RWPE2 (cell line): ENCODE data around the gene DIAPH3.

ENCODE experiments used
- ATAC-seq: fragments of 200-7000 bp; cut with Tn5 transposase; 3 replicates; pipeline ENCODE4 v1.9.1; 2021; ENCODE audit warnings: low read depth
- DNase-seq: peaks from one replicate; pipeline ENCODE4 v3.0.0-alpha.2; 2020; ENCODE audit warnings: low spot score
- H3K27ac ChIP-seq: fragments of 450-650 bp; 2 replicates; pipeline ENCODE4 v1.5.1; 2017; ENCODE audit warnings: mild to moderate bottlenecking; ENCODE audit not compliant: poor library complexity, severe bottlenecking
- H3K27me3 ChIP-seq: fragments of 250-450 bp; sonication (Bioruptor Pico); 2 replicates; pipeline ENCODE4 v1.5.1; 2021; ENCODE audit warnings: mild to moderate bottlenecking, moderate library complexity; ENCODE audit not compliant: insufficient read depth, poor library complexity, severe bottlenecking
- H3K36me3 ChIP-seq: fragments of 250-450 bp; sonication (Bioruptor Pico); 2 replicates; pipeline ENCODE4 v1.5.1; 2020; ENCODE audit warnings: low read depth, mild to moderate bottlenecking, moderate library complexity
- H3K4me1 ChIP-seq: fragments of 250-450 bp; sonication (Bioruptor Pico); 2 replicates; pipeline ENCODE4 v1.5.1; 2021; ENCODE audit warnings: mild to moderate bottlenecking, moderate library complexity; ENCODE audit not compliant: insufficient read depth, poor library complexity, severe bottlenecking
- H3K4me3 ChIP-seq: fragments of 250-450 bp; sonication (Bioruptor Pico); 2 replicates; pipeline ENCODE4 v1.5.1; 2021; ENCODE audit warnings: mild to moderate bottlenecking, moderate library complexity; ENCODE audit not compliant: severe bottlenecking
- H3K9me3 ChIP-seq: fragments of 250-450 bp; sonication (Bioruptor Pico); 2 replicates; pipeline ENCODE4 v1.5.1; 2021; ENCODE audit warnings: mild to moderate bottlenecking, moderate library complexity; ENCODE audit not compliant: severe bottlenecking
- TF ChIP-seq, protein P1 (sequence below): fragments of 450-650 bp; IDR thresholded peaks from one replicate; pipeline ENCODE4 v1.5.1; 2017; ENCODE audit warnings: mild to moderate bottlenecking, moderate library complexity; ENCODE audit not compliant: poor library complexity, severe bottlenecking

DIAPH3 gene

DNA sequence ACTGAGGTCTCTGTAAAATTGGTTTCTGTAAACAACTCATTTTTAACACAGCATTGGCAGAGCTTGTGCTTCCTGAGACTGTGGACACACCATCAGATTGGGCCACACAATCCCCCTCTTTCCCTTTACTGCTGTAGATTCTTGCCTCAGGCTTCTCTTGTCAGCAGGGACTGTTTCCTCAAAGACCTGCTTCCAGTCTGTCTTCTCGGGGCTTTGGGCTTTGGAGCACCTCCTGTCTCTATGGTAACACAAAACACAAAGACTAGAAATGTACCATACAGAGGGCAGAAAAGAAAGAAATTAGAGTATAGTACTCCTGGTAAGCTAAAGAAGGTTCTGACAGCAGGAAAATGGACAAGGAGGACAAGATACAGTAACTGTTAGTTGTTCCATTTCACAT lies 484.5 kb downstream of the DIAPH3 start:
- Histone ChIP-seq H3K9me3 (no peaks in the 10 kb centered on the region), H3K27ac (no peak overlapping the region), H3K4me3 (no peak overlapping the region), H3K4me1 (no peaks in the 10 kb centered on the region), H3K36me3 (no peaks in the 10 kb centered on the region), H3K27me3 (no peaks in the 10 kb centered on the region)
- TF ChIP-seq, protein P1, sequence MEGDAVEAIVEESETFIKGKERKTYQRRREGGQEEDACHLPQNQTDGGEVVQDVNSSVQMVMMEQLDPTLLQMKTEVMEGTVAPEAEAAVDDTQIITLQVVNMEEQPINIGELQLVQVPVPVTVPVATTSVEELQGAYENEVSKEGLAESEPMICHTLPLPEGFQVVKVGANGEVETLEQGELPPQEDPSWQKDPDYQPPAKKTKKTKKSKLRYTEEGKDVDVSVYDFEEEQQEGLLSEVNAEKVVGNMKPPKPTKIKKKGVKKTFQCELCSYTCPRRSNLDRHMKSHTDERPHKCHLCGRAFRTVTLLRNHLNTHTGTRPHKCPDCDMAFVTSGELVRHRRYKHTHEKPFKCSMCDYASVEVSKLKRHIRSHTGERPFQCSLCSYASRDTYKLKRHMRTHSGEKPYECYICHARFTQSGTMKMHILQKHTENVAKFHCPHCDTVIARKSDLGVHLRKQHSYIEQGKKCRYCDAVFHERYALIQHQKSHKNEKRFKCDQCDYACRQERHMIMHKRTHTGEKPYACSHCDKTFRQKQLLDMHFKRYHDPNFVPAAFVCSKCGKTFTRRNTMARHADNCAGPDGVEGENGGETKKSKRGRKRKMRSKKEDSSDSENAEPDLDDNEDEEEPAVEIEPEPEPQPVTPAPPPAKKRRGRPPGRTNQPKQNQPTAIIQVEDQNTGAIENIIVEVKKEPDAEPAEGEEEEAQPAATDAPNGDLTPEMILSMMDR: no peak
- no peak for ATAC-seq
- no peak for DNase-seq

DNA sequence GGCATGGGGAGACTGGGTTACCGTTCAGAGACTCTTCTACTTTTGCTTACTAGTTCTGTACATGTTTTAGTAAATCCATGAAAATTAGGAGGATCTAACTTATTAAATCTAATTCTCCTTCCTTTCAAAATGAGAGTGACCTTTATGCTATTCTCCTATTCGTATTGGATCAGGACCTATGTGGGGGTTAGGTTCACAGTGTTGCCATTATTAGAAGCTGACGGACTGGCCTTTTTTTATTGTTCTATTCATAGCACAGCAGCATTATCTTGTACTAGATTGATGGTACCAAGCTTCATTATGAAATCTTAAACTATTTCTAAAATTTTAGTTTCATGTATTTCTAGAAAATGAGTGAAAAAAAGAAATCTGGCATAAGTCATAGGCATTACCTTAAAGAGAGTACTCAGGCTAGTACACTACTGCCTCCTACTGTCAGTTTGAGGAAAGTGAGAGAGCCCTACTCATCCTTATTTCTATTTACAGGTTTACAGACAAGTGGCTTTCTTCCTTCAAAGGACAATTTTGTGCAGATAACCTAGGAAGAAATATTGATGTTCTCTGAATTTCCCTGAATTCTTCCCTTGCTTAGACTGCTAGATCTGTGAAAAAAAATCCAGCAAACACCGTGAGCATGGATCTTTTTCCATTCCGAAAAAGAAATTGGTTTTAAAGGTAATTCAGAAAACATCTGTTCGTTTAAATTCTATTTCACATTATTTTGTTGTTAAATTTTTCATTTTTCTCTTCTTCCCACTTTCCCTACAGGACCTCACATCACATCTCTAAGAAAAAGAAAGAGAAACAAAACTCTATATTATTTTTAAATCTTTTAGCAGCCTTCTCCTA lies 485.5 kb downstream of the DIAPH3 start:
- H3K9me3 ChIP-seq: no peaks in the 10 kb centered on the region
- TF ChIP-seq, protein P1: peak; percentile 54
- H3K4me3 ChIP-seq: no peak overlapping the region
- H3K4me1 ChIP-seq: no peaks in the 10 kb centered on the region
- no peaks in the 10 kb centered on the region for H3K27me3 ChIP-seq
- 0 out of 3 replicates have a peak, but pooled peaks have one; percentile 40 for ATAC-seq
- no peaks in the 10 kb centered on the region for H3K36me3 ChIP-seq
- no peak for DNase-seq
- H3K27ac ChIP-seq: no peak overlapping the region

DNA sequence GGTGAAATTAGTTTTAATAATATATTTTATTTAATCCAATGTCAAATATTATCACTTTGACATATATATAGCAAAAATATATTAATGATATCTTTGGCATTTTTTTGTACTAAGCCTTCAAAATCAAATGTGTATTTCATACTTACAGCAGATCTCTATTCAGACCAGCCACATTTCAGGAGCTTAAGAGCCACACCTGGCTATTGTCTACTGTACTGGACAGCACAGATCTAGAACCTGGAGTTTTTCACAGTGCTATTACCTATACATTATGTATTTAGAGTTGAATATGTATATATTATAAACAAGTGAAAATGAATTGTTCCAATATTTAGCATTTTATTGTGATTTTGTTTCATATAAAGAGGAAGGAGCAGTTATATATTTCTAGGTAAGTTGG lies 486.3 kb downstream of the DIAPH3 start:
- TF ChIP-seq, protein P1: no peak
- no peak overlapping the region for H3K27ac ChIP-seq
- H3K36me3 ChIP-seq: no peaks in the 10 kb centered on the region
- DNase-seq (no peak), ATAC-seq (no peak)
- no peaks in the 10 kb centered on the region for H3K9me3 ChIP-seq
- H3K27me3 ChIP-seq: no peaks in the 10 kb centered on the region
- no peaks in the 10 kb centered on the region for H3K4me1 ChIP-seq
- H3K4me3 ChIP-seq: no peak overlapping the region

DNA sequence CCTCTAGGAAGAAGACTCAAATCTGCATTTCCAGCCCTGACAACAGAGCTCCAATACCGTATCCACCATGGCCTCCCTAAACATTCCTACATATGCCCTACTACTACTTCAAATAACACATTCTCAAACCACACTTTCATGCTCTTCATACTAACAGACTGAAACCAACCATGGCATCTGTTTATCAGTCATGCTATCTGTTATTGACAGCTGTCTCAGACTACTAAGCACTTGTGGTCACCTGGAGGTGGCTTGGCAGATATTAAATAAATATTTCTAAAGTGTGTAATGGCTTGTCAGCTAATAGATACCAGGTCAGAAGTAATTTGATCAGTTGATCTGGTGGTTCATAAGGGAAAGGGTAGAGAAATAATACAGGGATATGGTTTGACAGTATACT lies 489.1 kb downstream of the DIAPH3 start:
- Histone ChIP-seq H3K27ac (no peak overlapping the region), H3K4me1 (no peaks in the 10 kb centered on the region), H3K9me3 (no peaks in the 10 kb centered on the region), H3K27me3 (no peaks in the 10 kb centered on the region), H3K36me3 (no peaks in the 10 kb centered on the region), H3K4me3 (no peak overlapping the region)
- TF ChIP-seq, protein P1: no peak
- no peak for DNase-seq
- ATAC-seq: no peak

DNA sequence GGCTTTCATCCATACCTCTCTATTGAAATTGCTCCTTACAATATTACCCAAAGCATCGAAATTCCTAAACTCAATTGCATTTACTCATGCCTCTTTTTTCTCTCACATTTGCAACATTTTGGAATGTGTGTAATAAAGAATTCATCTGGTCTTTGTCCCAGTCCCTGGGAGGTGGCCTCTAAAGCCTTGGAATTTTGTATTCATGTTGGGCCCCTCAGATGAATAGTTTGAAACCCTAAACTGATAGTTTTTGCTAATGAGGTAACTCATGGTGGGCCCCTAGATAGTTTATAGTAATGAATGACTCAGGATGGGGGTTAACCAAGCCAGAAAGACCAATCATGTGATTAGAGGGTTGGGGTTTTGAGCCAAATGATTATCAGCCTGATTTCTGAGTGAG lies 490.4 kb downstream of the DIAPH3 start:
- TF ChIP-seq, protein P1: no peak
- Histone ChIP-seq H3K4me1 (no peaks in the 10 kb centered on the region), H3K36me3 (no peaks in the 10 kb centered on the region), H3K4me3 (no peak overlapping the region), H3K27ac (no peak overlapping the region), H3K9me3 (no peaks in the 10 kb centered on the region), H3K27me3 (no peaks in the 10 kb centered on the region)
- no peak for DNase-seq
- no peak for ATAC-seq
